HEK293 (cell line): ENCODE measurements around the gene AHRR.

Experiments used
- BCL6B ChIP-seq: fragments of 450-650 bp; formaldehyde crosslinking; IDR thresholded peaks from 2 replicates; pipeline ENCODE4 v1.5.1; 2017; ENCODE audit warnings: missing biosample characterization, missing genetic modification characterization
- RBAK ChIP-seq: fragments of 450-650 bp; formaldehyde crosslinking; IDR thresholded peaks from 2 replicates; pipeline ENCODE4 v1.5.1; 2016; ENCODE audit warnings: missing biosample characterization, missing genetic modification characterization
- ZBTB17 ChIP-seq: fragments of 450-650 bp; formaldehyde crosslinking; IDR thresholded peaks from 2 replicates; pipeline ENCODE4 v1.5.1; 2016; ENCODE audit warnings: missing biosample characterization, missing genetic modification characterization
- ZNF239 ChIP-seq: fragments of 450-650 bp; formaldehyde crosslinking; IDR thresholded peaks from 2 replicates; pipeline ENCODE4 v1.5.1; 2016; ENCODE audit warnings: missing biosample characterization, missing genetic modification characterization
- TF ChIP-seq, protein P1 (sequence below): fragments of 450-650 bp; formaldehyde crosslinking; IDR thresholded peaks from 2 replicates; pipeline ENCODE4 v1.5.1; 2016; ENCODE audit warnings: missing biosample characterization, missing genetic modification characterization
- TF ChIP-seq, protein P2 (sequence below): fragments of 450-650 bp; formaldehyde crosslinking; IDR thresholded peaks from 2 replicates; pipeline ENCODE4 v1.5.1; 2016; ENCODE audit warnings: missing biosample characterization, missing genetic modification characterization
- TF ChIP-seq, protein P3 (sequence below): fragments of 450-650 bp; formaldehyde crosslinking; IDR thresholded peaks from 2 replicates; pipeline ENCODE4 v1.5.1; 2016; ENCODE audit warnings: missing biosample characterization, missing genetic modification characterization

- TF ChIP-seq, protein P1, sequence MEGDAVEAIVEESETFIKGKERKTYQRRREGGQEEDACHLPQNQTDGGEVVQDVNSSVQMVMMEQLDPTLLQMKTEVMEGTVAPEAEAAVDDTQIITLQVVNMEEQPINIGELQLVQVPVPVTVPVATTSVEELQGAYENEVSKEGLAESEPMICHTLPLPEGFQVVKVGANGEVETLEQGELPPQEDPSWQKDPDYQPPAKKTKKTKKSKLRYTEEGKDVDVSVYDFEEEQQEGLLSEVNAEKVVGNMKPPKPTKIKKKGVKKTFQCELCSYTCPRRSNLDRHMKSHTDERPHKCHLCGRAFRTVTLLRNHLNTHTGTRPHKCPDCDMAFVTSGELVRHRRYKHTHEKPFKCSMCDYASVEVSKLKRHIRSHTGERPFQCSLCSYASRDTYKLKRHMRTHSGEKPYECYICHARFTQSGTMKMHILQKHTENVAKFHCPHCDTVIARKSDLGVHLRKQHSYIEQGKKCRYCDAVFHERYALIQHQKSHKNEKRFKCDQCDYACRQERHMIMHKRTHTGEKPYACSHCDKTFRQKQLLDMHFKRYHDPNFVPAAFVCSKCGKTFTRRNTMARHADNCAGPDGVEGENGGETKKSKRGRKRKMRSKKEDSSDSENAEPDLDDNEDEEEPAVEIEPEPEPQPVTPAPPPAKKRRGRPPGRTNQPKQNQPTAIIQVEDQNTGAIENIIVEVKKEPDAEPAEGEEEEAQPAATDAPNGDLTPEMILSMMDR (tag by site-specific recombination) = no peak
- no peak for TF ChIP-seq ZBTB17
- TF ChIP-seq, protein P2, sequence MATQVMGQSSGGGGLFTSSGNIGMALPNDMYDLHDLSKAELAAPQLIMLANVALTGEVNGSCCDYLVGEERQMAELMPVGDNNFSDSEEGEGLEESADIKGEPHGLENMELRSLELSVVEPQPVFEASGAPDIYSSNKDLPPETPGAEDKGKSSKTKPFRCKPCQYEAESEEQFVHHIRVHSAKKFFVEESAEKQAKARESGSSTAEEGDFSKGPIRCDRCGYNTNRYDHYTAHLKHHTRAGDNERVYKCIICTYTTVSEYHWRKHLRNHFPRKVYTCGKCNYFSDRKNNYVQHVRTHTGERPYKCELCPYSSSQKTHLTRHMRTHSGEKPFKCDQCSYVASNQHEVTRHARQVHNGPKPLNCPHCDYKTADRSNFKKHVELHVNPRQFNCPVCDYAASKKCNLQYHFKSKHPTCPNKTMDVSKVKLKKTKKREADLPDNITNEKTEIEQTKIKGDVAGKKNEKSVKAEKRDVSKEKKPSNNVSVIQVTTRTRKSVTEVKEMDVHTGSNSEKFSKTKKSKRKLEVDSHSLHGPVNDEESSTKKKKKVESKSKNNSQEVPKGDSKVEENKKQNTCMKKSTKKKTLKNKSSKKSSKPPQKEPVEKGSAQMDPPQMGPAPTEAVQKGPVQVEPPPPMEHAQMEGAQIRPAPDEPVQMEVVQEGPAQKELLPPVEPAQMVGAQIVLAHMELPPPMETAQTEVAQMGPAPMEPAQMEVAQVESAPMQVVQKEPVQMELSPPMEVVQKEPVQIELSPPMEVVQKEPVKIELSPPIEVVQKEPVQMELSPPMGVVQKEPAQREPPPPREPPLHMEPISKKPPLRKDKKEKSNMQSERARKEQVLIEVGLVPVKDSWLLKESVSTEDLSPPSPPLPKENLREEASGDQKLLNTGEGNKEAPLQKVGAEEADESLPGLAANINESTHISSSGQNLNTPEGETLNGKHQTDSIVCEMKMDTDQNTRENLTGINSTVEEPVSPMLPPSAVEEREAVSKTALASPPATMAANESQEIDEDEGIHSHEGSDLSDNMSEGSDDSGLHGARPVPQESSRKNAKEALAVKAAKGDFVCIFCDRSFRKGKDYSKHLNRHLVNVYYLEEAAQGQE = no peak
- TF ChIP-seq ZNF239 (tag by site-specific recombination) = no peak
- TF ChIP-seq, protein P3, sequence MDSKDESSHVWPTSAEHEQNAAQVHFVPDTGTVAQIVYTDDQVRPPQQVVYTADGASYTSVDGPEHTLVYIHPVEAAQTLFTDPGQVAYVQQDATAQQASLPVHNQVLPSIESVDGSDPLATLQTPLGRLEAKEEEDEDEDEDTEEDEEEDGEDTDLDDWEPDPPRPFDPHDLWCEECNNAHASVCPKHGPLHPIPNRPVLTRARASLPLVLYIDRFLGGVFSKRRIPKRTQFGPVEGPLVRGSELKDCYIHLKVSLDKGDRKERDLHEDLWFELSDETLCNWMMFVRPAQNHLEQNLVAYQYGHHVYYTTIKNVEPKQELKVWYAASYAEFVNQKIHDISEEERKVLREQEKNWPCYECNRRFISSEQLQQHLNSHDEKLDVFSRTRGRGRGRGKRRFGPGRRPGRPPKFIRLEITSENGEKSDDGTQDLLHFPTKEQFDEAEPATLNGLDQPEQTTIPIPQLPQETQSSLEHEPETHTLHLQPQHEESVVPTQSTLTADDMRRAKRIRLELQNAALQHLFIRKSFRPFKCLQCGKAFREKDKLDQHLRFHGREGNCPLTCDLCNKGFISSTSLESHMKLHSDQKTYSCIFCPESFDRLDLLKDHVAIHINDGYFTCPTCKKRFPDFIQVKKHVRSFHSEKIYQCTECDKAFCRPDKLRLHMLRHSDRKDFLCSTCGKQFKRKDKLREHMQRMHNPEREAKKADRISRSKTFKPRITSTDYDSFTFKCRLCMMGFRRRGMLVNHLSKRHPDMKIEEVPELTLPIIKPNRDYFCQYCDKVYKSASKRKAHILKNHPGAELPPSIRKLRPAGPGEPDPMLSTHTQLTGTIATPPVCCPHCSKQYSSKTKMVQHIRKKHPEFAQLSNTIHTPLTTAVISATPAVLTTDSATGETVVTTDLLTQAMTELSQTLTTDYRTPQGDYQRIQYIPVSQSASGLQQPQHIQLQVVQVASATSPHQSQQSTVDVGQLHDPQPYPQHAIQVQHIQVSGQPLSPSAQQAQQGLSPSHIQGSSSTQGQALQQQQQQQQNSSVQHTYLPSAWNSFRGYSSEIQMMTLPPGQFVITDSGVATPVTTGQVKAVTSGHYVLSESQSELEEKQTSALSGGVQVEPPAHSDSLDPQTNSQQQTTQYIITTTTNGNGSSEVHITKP = no peak
- no peak for TF ChIP-seq RBAK (tag by site-specific recombination)
- TF ChIP-seq BCL6B (tag by site-specific recombination) = no peak
Measured at GRCh38 chr5:449151-449550, 127.6 kb downstream of the AHRR start.
